GM21367 (cell line): Measurements from ENCODE around the gene PTGIS.
"Not testable (repeated sequence)": the region's sequence is repeated elsewhere in the genome, so short reads cannot be mapped to it uniquely, and the experiment has no call there.

ENCODE experiments used
- ATAC-seq: cut with Tn5 transposase; IDR thresholded peaks from one replicate; pipeline ENCODE4 v1.9.1; 2021; ENCODE audit not compliant: unreplicated experiment

PTGIS gene

GRCh38 chr20:49579874-49580812, 12.2 kb upstream of the PTGIS start:
- no peak for ATAC-seq

- no peak for ATAC-seq
Measured at GRCh38 chr20:49579195-49579594, 11.3 kb upstream of the PTGIS start.

GRCh38 chr20:49578436-49578835, 10.5 kb upstream of the PTGIS start:
- no peak for ATAC-seq

- ATAC-seq: no peak
Measured at GRCh38 chr20:49575551-49576060, 7.7 kb upstream of the PTGIS start.

GRCh38 chr20:49573900-49574416, 6.0 kb upstream of the PTGIS start:
- ATAC-seq: no peak

- ATAC-seq: no peak
Measured at GRCh38 chr20:49572857-49573256, 4.9 kb upstream of the PTGIS start.

- ATAC-seq: no peak
Measured at GRCh38 chr20:49571553-49571835, 3.6 kb upstream of the PTGIS start.

- no peak for ATAC-seq
Measured at GRCh38 chr20:49570828-49571552, 3.1 kb upstream of the PTGIS start.

GRCh38 chr20:49570161-49570827, 2.4 kb upstream of the PTGIS start:
- no peak for ATAC-seq

- no peak for ATAC-seq
Measured at GRCh38 chr20:49569411-49570115, 1.6 kb upstream of the PTGIS start.

GRCh38 chr20:49568278-49569151, 578 bp upstream of the PTGIS start:
- ATAC-seq: no peak

GRCh38 chr20:49566401-49567364, 1.3 kb downstream of the PTGIS start:
- ATAC-seq: no peak

GRCh38 chr20:49564991-49565390, 2.9 kb downstream of the PTGIS start:
- not testable (repeated sequence) for ATAC-seq

GRCh38 chr20:49563015-49563980, 4.6 kb downstream of the PTGIS start:
- ATAC-seq: no peak

GRCh38 chr20:49562311-49563014, 5.5 kb downstream of the PTGIS start:
- no peak for ATAC-seq

GRCh38 chr20:49561806-49562205, 6.1 kb downstream of the PTGIS start:
- ATAC-seq: no peak

GRCh38 chr20:49561256-49561655, 6.7 kb downstream of the PTGIS start:
- ATAC-seq: no peak
